VCaP (cell line): Measurements from ENCODE around the gene RECQL.
A peak's percentile ranks its signal among the peaks of the same experiment; 100 is the strongest.

Experiments
- H3K27ac ChIP-seq: fragments of 450-650 bp; 2 replicates; pipeline ENCODE4 v1.5.1; 2017
- CTCF ChIP-seq: fragments of 450-650 bp; conservative IDR thresholded peaks from 2 replicates; pipeline ENCODE4 v1.5.1; 2017; ENCODE audit warnings: mild to moderate bottlenecking, moderate library complexity

RECQL gene, protein sequence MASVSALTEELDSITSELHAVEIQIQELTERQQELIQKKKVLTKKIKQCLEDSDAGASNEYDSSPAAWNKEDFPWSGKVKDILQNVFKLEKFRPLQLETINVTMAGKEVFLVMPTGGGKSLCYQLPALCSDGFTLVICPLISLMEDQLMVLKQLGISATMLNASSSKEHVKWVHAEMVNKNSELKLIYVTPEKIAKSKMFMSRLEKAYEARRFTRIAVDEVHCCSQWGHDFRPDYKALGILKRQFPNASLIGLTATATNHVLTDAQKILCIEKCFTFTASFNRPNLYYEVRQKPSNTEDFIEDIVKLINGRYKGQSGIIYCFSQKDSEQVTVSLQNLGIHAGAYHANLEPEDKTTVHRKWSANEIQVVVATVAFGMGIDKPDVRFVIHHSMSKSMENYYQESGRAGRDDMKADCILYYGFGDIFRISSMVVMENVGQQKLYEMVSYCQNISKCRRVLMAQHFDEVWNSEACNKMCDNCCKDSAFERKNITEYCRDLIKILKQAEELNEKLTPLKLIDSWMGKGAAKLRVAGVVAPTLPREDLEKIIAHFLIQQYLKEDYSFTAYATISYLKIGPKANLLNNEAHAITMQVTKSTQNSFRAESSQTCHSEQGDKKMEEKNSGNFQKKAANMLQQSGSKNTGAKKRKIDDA

DNA sequence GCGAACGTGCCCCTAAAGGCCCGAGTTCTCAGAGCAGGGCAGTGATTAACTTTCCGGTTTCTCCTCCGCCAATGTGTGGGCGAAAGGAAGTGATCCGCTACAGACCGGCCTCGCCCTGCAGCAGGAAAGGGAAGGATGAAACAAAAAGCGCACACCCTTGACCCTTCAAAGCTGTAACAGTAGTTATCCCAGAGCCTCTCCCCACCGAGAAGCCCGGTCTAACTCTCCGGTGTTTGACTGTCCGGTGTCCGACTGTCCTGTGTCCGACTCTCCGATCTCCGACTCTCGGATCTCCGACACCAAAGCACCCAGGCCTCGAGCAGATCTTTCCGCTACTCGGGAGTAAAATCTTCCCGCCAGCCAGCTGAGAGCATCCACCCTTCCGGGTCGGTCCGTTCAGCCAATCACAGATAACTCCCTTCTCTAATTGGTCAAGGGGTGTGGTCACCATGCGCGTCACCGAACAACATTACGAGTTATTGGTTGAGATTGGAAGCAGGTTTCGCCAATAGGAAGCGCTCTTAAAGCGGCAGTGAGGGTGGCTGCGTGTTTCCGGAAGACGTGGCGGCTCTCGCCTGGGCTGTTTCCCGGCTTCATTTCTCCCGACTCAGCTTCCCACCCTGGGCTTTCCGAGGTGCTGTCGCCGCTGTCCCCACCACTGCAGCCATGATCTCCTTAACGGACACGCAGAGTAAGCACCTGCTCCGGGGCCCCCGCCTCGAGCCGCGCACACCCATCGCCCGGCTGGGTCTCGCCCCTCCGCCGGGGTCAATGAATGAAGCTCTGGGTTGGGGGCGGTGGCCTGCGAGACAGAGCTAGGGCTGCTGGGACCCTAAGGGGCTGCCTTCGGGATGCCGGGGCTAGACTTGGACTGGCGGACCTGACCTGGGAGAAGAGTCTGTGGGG, at the start of gene RECQL, which contains the start of gene GOLT1B:
Gene RECQL (minus strand): TSS at position 378 of the 906 bp plus-strand sequence. CDS start 2,065 bp downstream, outside the sequence.
Gene GOLT1B (plus strand): TSS at position 532 of the 906 bp plus-strand sequence. CDS start 135 bp downstream, at position 667.
- no peak for TF ChIP-seq CTCF
- H3K27ac ChIP-seq: peak within 1 kb of the TSS; percentile 63

- H3K27ac ChIP-seq: no peak overlapping the region
- TF ChIP-seq CTCF: no peak
These were observed 46.0 kb upstream of the RECQL start for GRCh38 chr12:21547437-21547836.

GRCh38 chr12:21546716-21547115, 45.3 kb upstream of the RECQL start:
- TF ChIP-seq CTCF: no peak
- H3K27ac ChIP-seq: no peak overlapping the region

- TF ChIP-seq CTCF: no peak
- no peak overlapping the region for H3K27ac ChIP-seq
These were observed 44.1 kb upstream of the RECQL start for GRCh38 chr12:21545557-21545956.

DNA sequence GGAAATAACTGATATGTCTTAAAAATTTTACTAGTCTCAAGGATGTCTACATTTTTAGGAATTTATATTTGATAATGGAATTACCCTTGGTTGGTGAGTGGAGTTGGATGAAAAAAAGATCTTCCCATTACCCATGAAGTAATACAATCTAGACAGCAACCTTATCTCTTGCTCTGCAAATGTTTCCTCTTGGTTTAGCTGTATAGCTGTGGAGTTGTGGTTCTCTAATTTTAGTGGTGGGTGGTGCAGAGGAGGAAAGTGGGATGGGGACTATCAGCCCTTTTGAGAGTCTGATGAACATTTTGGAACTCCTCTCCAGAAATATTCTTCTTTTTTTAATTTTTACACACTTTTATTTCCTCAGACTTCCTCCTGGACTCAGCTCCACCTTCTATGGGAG, 41.7 kb upstream of the RECQL start:
- TF ChIP-seq CTCF: no peak
- H3K27ac ChIP-seq: no peak overlapping the region

- no peak overlapping the region for H3K27ac ChIP-seq
- TF ChIP-seq CTCF: no peak
These were observed 41.0 kb upstream of the RECQL start for GRCh38 chr12:21542403-21542802.

GRCh38 chr12:21541773-21542172, 40.3 kb upstream of the RECQL start:
- no peak overlapping the region for H3K27ac ChIP-seq
- TF ChIP-seq CTCF: no peak
